Stimulated activated naive B cell treated with anti-CD40 and anti-IgM and Interleukin-4, amounts not matched to agents 10 μg/mL and 1 μg/mL and 100 μg/mL, for 72 hours (primary cell): ENCODE data around the gene EBF3.

Experiments used
- ATAC-seq, 2 donors: fragments of 150-1000 bp; cut with Tn5 transposase; replicated peaks; 2 replicates each; pipeline ENCODE4 v1.10.0; 2021; ENCODE audit warnings: moderate library complexity in 1 of 2
- DNase-seq: peaks from one replicate; pipeline ENCODE4 v3.0.0; 2021
- H3K27ac Mint-ChIP-seq: one replicate; pipeline ENCODE4 v1.8.0; 2022; ENCODE audit warnings: mild to moderate bottlenecking, mixed read lengths
- H3K27me3 Mint-ChIP-seq, 2 donors: one replicate each; pipeline ENCODE4 v1.8.0; 2022; ENCODE audit warnings: mixed read lengths in 2 of 2
- H3K36me3 Mint-ChIP-seq, 2 donors: one replicate each; pipeline ENCODE4 v1.8.0; 2022; ENCODE audit warnings: mixed read lengths in 2 of 2, mild to moderate bottlenecking in 1 of 2
- H3K4me1 Mint-ChIP-seq, 2 donors: one replicate each; pipeline ENCODE4 v1.8.0; 2022; ENCODE audit warnings: mixed read lengths in 2 of 2, mild to moderate bottlenecking in 1 of 2
- H3K4me3 Mint-ChIP-seq, 2 donors: one replicate each; pipeline ENCODE4 v1.8.0; 2022; ENCODE audit warnings: mild to moderate bottlenecking in 2 of 2, mixed read lengths in 2 of 2, moderate library complexity in 1 of 2
- H3K9me3 Mint-ChIP-seq, 2 donors: one replicate each; pipeline ENCODE4 v1.8.0; 2022; ENCODE audit warnings: mixed read lengths in 2 of 2, mild to moderate bottlenecking in 1 of 2

EBF3 gene

DNA sequence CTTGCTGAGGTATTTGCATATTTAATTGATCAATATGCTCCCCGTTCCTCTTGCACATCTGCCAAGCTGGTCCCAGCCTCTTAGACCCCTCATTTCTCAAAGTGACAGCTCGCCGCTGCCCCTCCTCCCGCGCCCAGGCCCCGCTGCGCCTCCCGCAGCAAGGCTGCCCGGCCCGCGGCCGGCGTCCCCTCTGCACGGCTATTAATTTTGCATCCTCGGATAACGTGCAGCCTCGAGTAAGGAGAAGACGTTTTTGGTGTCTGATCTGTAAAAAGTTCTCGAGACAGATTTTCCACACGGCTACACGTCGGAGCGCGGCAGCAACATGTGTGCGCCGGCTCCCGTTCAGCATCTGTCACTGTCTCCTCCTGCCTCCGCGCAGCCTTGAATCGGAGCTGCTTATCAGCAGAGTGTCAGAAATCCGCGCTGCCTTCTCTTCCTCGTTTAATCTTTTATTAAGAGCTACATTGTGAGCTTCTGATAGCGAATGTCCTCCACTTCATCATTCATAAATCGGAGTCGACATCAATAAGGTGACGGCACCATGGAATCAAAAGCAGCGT, 65.3 kb downstream of the EBF3 start:
- no peak for ATAC-seq
- H3K27me3 Mint-ChIP-seq: peaks cover 16 to 38% of the 10 kb centered on the region in 2 donors

DNA sequence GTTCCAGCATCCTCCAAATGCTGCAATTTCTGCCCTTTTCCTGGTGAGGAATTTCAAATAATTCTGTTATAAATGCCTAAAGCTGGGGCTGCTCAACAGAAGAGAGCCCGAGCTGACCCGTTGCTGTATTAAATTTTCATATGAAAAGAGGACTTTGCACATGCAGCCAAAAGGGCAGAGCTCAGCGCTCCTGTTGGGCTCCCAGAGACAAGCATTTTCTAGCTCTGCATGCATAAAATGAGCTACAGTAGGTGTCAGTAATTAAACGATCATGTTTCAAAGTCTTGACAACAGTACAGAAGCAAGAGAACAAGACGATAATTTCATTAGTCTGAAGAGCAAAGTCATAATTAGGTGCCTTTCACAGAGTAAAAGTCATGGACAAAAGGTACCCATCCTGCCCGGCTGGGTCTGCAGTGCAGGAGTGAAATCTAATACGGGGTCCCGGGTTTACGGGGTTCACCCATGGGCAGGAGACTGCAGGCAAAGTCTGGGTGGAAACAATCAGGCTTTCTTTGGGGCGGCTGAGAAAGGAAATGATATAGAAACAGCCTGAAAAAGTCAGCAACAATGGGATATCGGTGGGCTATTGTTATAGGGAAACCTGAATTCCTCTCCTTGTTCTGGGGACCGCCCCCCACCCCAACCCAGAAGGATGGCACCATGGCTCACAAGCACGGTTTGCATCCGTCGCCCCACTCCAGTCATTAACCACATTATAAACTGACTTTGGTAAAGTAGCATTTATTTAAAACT, 66.0 kb downstream of the EBF3 start:
- no peaks in the 10 kb centered on the region for H3K36me3 Mint-ChIP-seq
- H3K9me3 Mint-ChIP-seq: no peaks in the 10 kb centered on the region
- H3K4me1 Mint-ChIP-seq: no peaks in the 10 kb centered on the region
- peaks cover 16 to 38% of the 10 kb centered on the region in 2 donors for H3K27me3 Mint-ChIP-seq
- no peak overlapping the region for H3K4me3 Mint-ChIP-seq
- H3K27ac Mint-ChIP-seq: no peak overlapping the region
- ATAC-seq (no peak), DNase-seq (no peak)

More for the DNA sequence above, 65.3 kb downstream of the EBF3 start:
- H3K36me3 Mint-ChIP-seq: no peaks in the 10 kb centered on the region
- no peak for DNase-seq
- H3K9me3 Mint-ChIP-seq: no peaks in the 10 kb centered on the region
- no peak overlapping the region for H3K27ac Mint-ChIP-seq
- no peak overlapping the region for H3K4me3 Mint-ChIP-seq
- H3K4me1 Mint-ChIP-seq: no peaks in the 10 kb centered on the region

DNA sequence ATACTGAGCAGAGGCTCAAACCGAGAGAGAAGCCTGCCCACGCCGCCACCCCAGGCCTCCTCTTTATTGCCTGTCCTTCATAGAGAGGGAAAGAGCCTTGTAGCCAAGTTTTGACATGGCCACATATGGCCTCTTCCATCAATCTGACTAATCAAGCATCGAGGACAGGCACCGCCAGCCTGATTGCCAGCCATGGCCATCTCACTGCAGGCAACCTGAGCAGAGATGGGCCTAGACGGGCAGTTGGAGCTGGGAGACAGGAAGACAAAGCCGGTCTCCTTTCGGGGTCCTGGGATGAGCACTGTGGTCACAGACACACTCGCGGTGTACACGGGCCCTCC, 67.2 kb downstream of the EBF3 start:
- no peak for ATAC-seq
- no peaks in the 10 kb centered on the region for H3K9me3 Mint-ChIP-seq
- peaks cover 16 to 38% of the 10 kb centered on the region in 2 donors for H3K27me3 Mint-ChIP-seq
- H3K36me3 Mint-ChIP-seq: no peaks in the 10 kb centered on the region
- DNase-seq: no peak
- H3K27ac Mint-ChIP-seq: no peak overlapping the region
- H3K4me3 Mint-ChIP-seq: no peak overlapping the region
- no peaks in the 10 kb centered on the region for H3K4me1 Mint-ChIP-seq

DNA sequence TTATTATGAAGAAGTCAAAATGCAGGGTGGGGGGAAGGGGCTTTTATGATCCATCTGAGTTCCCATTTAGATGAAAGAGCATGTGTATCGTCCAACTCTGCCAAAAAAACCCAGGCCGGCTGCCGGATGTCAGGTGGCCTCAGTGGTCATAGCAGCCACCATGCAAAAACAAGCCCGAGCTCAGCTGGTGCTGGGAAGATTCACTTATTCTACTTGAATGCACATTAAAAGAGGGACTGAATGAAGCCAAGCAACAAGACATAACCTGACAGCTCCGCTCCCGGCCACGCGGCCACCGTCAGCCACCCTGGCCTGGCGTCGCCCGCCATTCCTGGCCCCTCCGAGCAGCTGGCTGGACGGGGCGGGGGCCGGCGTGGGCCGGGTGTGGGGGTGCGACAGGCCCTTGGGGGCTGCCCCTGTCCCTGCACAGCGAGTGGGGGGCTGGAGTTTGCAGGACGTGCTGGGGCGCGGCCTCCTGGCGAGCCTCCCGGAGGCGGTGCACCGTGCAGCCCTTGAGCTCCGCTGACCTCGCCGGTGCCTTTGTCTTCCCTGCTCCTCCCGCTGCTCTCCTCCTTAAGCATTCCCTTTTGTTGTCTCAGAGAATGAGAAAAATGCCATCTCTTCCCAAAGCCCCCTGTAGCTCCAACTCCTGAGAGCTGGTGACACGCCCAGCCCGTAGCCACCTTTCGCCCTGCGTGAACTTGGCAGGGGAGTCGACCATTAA, 67.8 kb downstream of the EBF3 start:
- no peak overlapping the region for H3K27ac Mint-ChIP-seq
- no peak for ATAC-seq
- no peak overlapping the region for H3K4me3 Mint-ChIP-seq
- H3K9me3 Mint-ChIP-seq: no peaks in the 10 kb centered on the region
- peaks cover 16 to 38% of the 10 kb centered on the region in 2 donors for H3K27me3 Mint-ChIP-seq
- H3K36me3 Mint-ChIP-seq: no peaks in the 10 kb centered on the region
- DNase-seq: no peak
- H3K4me1 Mint-ChIP-seq: no peaks in the 10 kb centered on the region

DNA sequence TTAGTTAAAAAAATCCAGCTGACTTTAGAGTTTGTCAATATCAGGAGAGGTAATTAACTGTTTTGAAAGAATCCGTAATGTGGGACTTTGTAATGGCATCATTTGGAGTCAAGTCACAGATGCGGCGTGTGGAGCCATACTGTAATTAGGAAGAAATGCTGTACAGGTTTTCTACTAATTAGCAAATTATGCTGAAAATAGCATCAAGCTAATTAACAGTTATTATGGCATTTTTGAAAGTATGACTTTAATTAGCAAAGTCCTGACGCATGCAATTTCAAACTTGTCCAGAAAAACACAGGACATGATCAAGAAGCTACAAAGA, 68.3 kb downstream of the EBF3 start:
- no peak overlapping the region for H3K4me3 Mint-ChIP-seq

DNA sequence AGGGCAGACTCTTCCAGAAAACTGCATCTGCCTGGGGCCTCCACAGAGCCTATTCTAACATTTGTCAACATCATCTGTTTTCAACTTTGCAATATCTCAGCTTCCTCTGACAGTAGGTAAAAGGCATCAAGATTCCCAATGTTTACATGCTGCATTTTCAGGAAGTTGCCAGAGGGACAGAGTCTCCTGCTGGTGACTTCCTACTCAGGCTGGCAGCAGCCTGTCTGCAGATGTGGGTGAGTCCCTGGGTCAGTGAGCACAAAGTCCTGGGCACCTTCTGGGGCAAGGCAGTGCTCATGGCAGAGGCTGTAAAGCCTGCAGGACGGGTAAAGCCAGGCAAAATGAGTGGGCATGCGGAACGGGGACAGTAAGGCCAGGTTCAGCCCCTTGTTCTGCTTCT, 69.4 kb downstream of the EBF3 start:
- no peak overlapping the region for H3K4me3 Mint-ChIP-seq
- DNase-seq (no peak), ATAC-seq (no peak)
- no peaks in the 10 kb centered on the region for H3K4me1 Mint-ChIP-seq
- no peaks in the 10 kb centered on the region for H3K36me3 Mint-ChIP-seq
- H3K27ac Mint-ChIP-seq: no peak overlapping the region
- no peaks in the 10 kb centered on the region for H3K9me3 Mint-ChIP-seq
- H3K27me3 Mint-ChIP-seq: peaks cover 12 to 32% of the 10 kb centered on the region in 2 donors

More for the DNA sequence above, 68.3 kb downstream of the EBF3 start:
- Mint-ChIP-seq H3K27ac (no peak overlapping the region), H3K9me3 (no peaks in the 10 kb centered on the region), H3K4me1 (no peaks in the 10 kb centered on the region), H3K27me3 (peaks cover 16 to 38% of the 10 kb centered on the region in 2 donors), H3K36me3 (no peaks in the 10 kb centered on the region)
- no peak for ATAC-seq
- no peak for DNase-seq

DNA sequence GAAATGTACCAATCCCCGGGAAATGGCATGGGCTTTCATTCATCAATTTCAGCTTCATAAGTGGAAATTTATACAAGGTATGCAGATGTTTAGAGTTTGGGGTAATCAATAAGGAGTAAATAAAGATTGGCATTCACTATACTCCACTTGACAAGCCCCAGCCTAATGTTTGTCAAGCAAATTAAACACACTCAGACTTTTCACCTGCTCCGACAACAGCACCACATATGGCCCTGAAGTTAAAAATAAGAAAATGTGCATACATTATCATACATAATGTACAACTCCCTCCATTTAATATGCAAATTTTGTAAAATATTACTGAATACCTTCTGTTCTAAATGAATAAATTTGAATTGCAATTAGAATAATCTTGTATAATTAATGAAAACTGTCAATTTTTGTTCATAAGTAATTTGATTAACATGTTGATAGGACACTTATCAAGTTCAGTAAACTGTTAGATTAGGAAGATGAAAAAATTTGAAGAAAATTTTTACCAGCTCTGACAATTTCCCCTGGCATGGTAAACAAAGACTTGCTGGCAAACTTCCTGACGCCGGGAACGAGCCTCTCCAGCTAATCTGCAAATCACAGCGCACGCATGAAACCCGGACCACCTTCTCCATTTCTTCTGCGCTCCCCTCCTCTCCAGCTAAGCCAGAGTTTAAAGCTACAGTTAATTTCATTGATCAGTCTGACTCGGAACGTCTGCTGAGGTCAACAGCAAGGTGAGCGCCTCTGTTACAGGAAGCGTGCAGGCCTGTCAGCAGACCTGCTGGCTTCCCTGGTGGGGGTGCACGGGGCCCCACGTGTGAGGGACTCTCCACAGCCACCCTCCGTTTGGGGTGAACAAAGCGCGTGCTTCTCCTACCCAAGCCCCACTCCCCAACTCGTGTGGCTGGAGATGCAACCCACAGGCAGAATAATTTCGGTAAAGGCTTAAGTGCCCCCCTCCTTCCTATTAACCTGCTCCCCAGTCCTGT, 70.7 kb downstream of the EBF3 start:
- Mint-ChIP-seq H3K4me1 (no peaks in the 10 kb centered on the region), H3K27me3 (peaks cover 5 to 21% of the 10 kb centered on the region in 2 donors), H3K27ac (no peak overlapping the region), H3K36me3 (no peaks in the 10 kb centered on the region), H3K9me3 (no peaks in the 10 kb centered on the region), H3K4me3 (no peak overlapping the region)
- ATAC-seq (no peak), DNase-seq (no peak)

DNA sequence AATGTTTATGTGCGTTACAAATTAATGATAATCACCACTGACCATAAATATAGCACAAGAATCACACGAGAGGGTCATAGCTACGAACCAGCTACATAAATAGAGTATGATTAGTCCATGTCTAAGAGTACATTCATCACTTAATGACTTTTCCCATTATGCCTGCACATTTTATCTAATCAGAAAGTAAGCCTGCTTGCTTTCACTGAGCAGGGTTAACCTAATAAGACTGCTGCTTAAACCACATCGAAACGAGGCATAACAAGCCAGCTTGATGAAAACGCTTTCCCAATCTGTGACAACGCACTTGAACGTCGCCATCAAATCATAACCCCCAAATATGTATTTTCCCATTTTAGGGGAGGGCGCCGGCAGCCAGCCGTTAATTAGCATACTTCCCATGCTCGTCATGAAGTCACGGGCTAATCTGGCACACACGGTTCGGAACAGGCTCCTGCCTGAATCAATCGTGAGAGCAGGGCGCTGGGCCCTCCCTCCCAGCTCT, 71.5 kb downstream of the EBF3 start:
- H3K36me3 Mint-ChIP-seq: no peaks in the 10 kb centered on the region

DNA sequence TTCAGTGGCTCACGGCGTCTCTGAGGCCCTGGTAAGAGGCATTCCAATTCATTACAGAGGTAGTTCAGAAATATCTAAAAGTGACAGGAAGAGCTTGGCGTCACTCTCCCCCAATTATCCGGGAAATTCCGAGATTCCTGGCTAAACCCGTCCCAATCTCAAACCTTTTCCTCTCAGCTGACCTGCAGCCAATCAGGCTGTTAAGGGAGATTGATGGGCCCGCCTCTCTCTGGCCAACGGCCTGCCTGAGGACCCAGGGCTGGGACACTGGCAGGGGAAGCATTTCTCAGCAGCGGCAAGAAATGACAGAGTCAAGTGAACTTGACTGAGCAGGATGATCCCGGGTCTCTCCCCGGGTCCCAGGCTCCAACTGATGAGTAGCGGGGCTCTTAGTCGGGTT, 72.3 kb downstream of the EBF3 start:
- DNase-seq: no peak
- ATAC-seq: no peak
- no peaks in the 10 kb centered on the region for H3K36me3 Mint-ChIP-seq
- no peak overlapping the region for H3K4me3 Mint-ChIP-seq
- peaks cover 5 to 6% of the 10 kb centered on the region in 2 donors for H3K27me3 Mint-ChIP-seq
- H3K27ac Mint-ChIP-seq: no peak overlapping the region
- H3K4me1 Mint-ChIP-seq: no peaks in the 10 kb centered on the region
- no peaks in the 10 kb centered on the region for H3K9me3 Mint-ChIP-seq

More for the DNA sequence above, 71.5 kb downstream of the EBF3 start:
- H3K27me3 Mint-ChIP-seq: peaks cover 5 to 13% of the 10 kb centered on the region in 2 donors
- H3K4me3 Mint-ChIP-seq: no peak overlapping the region
- H3K9me3 Mint-ChIP-seq: no peaks in the 10 kb centered on the region
- no peak for DNase-seq
- H3K4me1 Mint-ChIP-seq: no peaks in the 10 kb centered on the region
- H3K27ac Mint-ChIP-seq: no peak overlapping the region
- no peak for ATAC-seq

DNA sequence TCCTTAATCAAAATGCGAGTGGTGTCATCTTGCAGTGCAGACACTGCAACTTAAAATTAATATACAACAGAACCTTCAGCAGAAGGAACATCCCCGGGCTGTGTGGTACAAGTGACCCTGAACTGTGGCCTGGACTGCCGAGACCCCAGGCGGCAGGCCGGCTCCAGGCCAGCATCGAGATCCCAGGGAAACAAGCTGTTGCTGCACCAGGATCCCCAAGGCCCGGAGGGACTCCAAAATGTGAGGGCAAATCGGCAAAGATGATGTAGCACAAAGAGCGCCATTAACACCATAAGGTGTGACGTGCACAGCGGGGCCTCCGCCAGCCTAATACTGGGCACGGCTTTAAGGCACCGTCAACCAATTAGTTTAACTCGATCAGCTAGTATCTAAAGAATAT, 73.9 kb downstream of the EBF3 start:
- Mint-ChIP-seq H3K36me3 (no peaks in the 10 kb centered on the region), H3K4me1 (no peaks in the 10 kb centered on the region), H3K27me3 (peaks cover 0 to 9% of the 10 kb centered on the region in 2 donors), H3K4me3 (no peak overlapping the region), H3K27ac (no peak overlapping the region), H3K9me3 (no peaks in the 10 kb centered on the region)
- ATAC-seq (no peak), DNase-seq (no peak)

DNA sequence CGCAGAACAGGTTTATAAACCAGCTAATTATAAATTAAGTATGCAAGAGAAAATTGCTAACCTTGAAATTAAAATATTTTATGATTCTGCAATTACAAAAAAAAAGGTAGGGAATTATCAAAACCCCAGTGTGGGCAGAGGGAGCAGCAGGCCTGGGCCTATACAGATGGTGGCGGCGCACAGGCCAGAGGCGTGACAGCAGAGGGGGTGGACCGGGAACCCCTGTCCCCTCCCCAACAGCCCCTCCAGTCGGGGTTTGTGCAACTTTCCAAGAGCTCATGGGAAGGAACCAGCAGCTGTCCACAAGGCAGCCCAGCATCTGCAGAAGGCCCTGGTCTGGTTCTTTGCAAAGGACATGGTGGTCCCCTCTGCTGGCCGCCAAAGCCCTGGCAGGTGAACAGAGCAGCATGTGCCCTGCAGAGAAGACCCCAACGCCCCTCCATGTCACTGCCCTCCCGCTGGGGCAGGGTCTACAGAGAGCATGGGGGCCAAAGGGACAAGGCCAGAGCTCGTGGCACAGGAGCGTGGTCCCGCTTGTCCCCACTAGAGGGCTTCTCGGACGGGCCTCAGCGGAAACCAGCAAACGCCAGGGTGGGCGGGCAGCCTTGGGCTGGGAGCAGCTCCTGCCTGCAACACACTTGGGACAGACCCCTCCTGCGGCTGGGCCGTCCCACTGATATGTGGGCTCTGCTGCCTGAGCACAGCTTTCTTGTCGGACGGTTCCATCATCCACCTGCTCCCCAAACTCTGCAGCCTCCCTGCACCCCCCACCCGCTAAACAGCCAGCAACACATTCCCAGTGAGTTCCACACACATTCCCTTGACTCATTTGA, 75.1 kb downstream of the EBF3 start:
- ATAC-seq: peak; percentile 61 to 70
- H3K4me1 Mint-ChIP-seq: no peaks in the 10 kb centered on the region
- peak; percentile 15 for DNase-seq
- H3K4me3 Mint-ChIP-seq: no peak overlapping the region
- H3K9me3 Mint-ChIP-seq: no peaks in the 10 kb centered on the region
- no peaks in the 10 kb centered on the region for H3K36me3 Mint-ChIP-seq
- no peak overlapping the region for H3K27ac Mint-ChIP-seq
- peaks cover 0 to 3% of the 10 kb centered on the region in 2 donors for H3K27me3 Mint-ChIP-seq

DNA sequence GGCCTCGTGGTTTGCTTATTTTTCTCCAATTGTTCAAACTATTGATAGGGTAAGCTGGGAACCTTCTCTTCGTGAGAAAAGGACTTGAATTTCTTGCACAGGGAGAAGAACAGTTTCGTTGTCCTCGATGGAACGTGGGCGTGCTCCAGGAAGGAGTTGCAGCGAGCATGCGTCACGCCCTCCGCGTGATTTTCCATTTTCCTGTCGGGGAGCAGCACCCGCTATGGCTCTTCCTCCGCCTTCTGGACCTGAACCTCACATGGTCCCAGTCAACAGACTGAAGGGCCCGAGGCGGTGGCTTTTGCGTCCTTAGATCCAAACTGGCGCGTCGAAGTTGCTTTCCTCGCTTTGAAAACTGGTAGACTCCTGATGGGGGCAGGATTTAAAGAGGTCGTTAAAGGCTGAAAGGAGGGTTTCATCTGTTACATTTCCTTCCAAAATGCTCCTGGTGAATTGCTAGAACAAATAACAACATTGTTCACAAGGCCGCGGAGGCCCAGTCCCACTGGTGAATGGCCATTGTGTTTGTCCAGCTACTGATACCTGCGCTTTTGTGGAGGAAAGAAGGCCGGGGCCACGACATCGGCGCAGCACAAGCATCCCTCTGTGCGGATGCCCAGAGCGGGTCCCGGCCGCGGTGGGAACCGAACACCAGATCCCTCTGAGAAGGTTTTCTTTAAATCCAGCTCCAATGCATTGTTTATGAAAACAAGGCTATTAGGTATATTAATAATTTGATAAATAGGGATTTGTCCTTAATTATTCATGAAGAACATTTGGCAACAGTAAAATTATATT, 75.9 kb downstream of the EBF3 start:
- no peak overlapping the region for H3K4me3 Mint-ChIP-seq

More for the DNA sequence above, 75.9 kb downstream of the EBF3 start:
- Mint-ChIP-seq H3K9me3 (no peaks in the 10 kb centered on the region), H3K27me3 (peaks cover 0 to 3% of the 10 kb centered on the region in 2 donors), H3K4me1 (peaks cover 0 to under 1% of the 10 kb centered on the region in 2 donors), H3K36me3 (no peaks in the 10 kb centered on the region), H3K27ac (no peak overlapping the region)
- ATAC-seq (no peak), DNase-seq (no peak)
